Thyroid gland (tissue), 4 donors: ENCODE measurements around the gene FBXL7.

Experiments
- POLR2A ChIP-seq, 2 donors: fragments of 450-650 bp; IDR thresholded peaks; one replicate each; pipeline ENCODE4 v1.6.1; 2017; ENCODE audit warnings: antibody characterized with exemption in 2 of 2, mild to moderate bottlenecking in 2 of 2, moderate library complexity in 1 of 2
- TF ChIP-seq, protein P1 (sequence below), 6 experiments: fragments of 200-600 bp in 3 of 6; fragments of 450-650 bp in 3 of 6; sonication (generic) in 3 of 6; IDR thresholded peaks; one replicate each; pipeline ENCODE4 v1.5.1; 2016 to 2019; ENCODE audit warnings: antibody characterized with exemption in 6 of 6, mild to moderate bottlenecking in 2 of 6, inconsistent platforms in 1 of 6, moderate library complexity in 1 of 6

DNA sequence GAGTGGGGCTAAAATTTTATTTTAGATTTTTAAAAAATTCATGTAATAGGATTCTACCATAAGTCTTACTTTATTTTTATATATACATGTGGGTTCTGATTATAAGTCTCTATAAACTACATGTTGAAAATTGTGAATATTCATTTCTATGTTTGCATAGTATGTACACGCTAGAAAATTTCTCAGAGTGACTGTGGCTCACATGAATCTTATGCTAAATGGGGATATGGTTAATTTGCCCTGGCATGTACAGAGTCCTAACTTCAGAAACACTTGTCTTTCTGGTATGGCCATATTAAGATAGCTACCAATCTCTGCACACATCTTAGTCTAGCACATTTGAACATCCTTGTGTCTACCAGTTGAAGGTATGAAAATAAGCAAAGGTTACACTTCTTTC is 154.8 kb downstream of the FBXL7 start:
- TF ChIP-seq, protein P1, sequence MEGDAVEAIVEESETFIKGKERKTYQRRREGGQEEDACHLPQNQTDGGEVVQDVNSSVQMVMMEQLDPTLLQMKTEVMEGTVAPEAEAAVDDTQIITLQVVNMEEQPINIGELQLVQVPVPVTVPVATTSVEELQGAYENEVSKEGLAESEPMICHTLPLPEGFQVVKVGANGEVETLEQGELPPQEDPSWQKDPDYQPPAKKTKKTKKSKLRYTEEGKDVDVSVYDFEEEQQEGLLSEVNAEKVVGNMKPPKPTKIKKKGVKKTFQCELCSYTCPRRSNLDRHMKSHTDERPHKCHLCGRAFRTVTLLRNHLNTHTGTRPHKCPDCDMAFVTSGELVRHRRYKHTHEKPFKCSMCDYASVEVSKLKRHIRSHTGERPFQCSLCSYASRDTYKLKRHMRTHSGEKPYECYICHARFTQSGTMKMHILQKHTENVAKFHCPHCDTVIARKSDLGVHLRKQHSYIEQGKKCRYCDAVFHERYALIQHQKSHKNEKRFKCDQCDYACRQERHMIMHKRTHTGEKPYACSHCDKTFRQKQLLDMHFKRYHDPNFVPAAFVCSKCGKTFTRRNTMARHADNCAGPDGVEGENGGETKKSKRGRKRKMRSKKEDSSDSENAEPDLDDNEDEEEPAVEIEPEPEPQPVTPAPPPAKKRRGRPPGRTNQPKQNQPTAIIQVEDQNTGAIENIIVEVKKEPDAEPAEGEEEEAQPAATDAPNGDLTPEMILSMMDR (IDR thresholded peaks at IDR 0.05), result no peak
- no peak for TF ChIP-seq POLR2A (IDR thresholded peaks at IDR 0.05)
